ENCODE measurements around the gene STRA6.

STRA6 gene, protein sequence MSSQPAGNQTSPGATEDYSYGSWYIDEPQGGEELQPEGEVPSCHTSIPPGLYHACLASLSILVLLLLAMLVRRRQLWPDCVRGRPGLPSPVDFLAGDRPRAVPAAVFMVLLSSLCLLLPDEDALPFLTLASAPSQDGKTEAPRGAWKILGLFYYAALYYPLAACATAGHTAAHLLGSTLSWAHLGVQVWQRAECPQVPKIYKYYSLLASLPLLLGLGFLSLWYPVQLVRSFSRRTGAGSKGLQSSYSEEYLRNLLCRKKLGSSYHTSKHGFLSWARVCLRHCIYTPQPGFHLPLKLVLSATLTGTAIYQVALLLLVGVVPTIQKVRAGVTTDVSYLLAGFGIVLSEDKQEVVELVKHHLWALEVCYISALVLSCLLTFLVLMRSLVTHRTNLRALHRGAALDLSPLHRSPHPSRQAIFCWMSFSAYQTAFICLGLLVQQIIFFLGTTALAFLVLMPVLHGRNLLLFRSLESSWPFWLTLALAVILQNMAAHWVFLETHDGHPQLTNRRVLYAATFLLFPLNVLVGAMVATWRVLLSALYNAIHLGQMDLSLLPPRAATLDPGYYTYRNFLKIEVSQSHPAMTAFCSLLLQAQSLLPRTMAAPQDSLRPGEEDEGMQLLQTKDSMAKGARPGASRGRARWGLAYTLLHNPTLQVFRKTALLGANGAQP

DNA sequence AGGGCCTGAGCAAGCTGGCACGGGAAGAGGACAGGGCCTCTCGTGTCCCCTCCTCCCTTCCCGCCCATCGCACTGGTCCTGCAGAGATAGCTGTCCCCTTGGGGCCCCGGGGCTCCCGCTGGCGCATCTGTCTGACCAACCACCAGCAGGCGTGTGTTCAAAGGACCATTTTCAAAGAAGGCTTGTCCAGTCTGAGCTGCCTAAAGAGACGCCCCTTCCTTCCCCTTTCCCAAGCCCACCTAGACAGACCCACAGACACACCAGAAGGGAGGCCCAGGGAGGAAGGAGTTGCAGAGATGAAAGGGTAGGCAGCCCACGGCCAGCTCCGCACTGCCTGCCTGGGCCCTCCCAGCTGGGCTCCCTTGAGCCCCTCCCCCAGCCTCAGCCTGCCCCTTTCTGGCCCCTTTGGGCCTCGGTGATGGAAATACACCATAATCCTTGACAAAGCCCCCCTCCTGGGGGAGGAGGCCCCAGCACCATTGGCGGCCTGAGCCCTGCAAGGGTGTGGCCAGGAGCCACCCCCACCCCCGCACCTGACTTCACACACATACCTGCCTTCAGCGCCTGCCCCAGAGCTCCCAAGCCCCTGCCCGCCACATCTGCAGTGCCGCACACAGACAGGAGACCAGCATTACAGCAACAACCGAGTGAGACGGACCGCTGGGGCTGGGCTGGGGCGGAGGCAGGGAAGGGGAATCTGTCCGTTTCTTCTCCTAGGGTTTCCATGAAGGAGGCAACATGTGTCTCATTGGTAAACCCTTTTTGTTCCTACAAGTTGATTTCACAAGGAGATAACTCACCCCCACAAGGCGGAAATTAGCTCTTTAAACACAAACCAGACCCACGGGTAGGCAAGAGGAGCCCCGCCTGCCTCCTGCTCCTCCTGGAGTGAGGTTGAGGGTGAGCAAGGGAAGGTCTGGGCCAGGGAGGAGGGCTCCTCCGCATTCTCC lies at the start of gene STRA6:
Gene STRA6, minus strand, starts transcription at position 336 of the 950 bp plus-strand sequence. CDS start 520 bp downstream, outside the sequence.
- no peak within 1 kb of the TSS for H3K27ac Mint-ChIP-seq

DNA sequence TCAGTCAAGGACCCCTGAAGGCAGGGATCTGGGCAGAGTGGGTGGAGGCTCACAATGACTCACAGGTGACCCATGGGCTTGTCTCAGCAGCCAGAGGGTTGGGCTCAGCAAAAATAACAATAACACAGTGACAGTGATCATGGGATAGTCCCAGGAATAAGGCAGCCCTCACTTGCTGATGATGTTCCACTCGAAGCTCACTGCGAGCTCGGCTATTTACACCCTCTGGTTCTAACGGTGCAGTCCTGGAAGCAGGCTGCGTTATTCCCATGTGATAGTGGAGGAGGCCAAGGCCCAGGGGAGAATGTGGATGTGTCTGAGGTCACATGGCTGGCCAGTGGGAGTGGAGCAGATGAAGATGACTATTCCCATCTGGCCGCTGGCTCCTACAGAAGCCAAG lies 49.7 kb upstream of the STRA6 start:
- Mint-ChIP-seq H3K27me3 (peaks cover 15% of the 10 kb centered on the region), H3K27ac (no peak overlapping the region), H3K4me1 (ENCODE audit: low read depth) (no peaks in the 10 kb centered on the region), H3K9me3 (no peaks in the 10 kb centered on the region), H3K4me3 (no peak overlapping the region), H3K36me3 (ENCODE audit: low read depth) (no peaks in the 10 kb centered on the region)
- intact Hi-C loops (cut with micrococcal nuclease): no loop called here

More for the DNA sequence above, at the start of gene STRA6:
- no peaks in the 10 kb centered on the region for H3K36me3 Mint-ChIP-seq (ENCODE audit: low read depth)
- no peak within 1 kb of the TSS for H3K4me3 Mint-ChIP-seq
- no peaks in the 10 kb centered on the region for H3K4me1 Mint-ChIP-seq (ENCODE audit: low read depth)
- intact Hi-C loops (cut with micrococcal nuclease): no loop called here
- H3K27me3 Mint-ChIP-seq: peaks cover 8% of the 10 kb centered on the region
- H3K9me3 Mint-ChIP-seq: no peaks in the 10 kb centered on the region

DNA sequence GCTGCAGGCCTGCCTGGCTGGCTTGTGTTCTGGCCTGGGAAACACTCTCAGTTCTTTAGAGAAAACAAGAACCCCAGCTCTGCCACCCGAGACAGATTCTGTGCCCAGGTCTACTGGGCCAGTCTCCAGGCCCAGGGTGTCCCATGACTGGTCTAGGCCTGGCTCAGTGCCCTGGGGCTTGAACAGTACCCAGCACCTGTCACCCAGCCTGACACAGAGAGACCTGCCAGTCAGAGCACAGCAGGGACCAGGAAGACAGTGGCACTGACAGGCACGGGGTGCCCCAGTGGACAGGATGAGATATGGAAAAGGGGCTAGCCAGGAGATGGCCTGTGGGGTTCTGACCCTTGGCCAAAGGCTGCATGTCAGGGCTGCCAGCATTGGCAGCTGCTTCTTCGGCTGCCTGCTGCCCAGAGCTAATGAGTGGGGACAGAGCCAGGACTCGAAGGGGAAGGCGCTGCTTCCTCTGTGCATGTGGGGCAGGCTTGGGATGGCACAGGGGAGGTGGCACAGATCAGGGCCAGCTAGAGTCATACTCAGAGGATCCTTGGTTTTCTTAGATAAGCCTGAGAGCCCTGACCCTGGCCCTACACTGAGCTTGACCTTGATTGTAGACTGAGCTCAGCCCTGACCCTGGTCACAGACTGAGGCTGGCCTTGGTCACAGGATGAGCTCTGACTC lies 48.7 kb upstream of the STRA6 start:
- Mint-ChIP-seq H3K4me3 (no peak overlapping the region), H3K4me1 (ENCODE audit: low read depth) (no peaks in the 10 kb centered on the region), H3K27me3 (peaks cover 17% of the 10 kb centered on the region), H3K27ac (no peak overlapping the region), H3K9me3 (no peaks in the 10 kb centered on the region), H3K36me3 (ENCODE audit: low read depth) (no peaks in the 10 kb centered on the region)
- intact Hi-C loops (cut with micrococcal nuclease): no loop called here

DNA sequence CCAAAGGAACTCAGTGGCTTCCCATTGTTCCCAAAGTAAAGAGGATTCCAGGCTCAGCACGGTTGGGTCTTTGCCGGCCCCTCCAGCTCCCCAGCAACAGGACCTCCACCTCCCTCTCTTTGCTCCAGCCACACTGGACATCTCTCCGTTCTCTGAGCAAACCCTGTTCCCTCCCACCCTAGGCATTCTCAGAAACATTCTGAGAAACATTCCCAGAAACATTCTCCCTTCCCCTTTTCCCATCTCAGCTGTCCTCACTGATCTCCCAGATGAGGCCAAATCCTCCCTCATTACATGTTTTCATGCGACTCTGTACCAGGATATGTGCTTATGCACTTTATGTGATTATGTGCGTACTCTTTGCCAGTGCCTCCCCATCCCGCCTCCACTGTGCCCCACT lies 47.7 kb upstream of the STRA6 start:
- Mint-ChIP-seq H3K4me1 (ENCODE audit: low read depth) (no peaks in the 10 kb centered on the region), H3K27me3 (peaks cover 26% of the 10 kb centered on the region), H3K9me3 (no peaks in the 10 kb centered on the region), H3K27ac (no peak overlapping the region), H3K4me3 (no peak overlapping the region), H3K36me3 (ENCODE audit: low read depth) (no peaks in the 10 kb centered on the region)
- intact Hi-C loops (cut with micrococcal nuclease): no loop called here

DNA sequence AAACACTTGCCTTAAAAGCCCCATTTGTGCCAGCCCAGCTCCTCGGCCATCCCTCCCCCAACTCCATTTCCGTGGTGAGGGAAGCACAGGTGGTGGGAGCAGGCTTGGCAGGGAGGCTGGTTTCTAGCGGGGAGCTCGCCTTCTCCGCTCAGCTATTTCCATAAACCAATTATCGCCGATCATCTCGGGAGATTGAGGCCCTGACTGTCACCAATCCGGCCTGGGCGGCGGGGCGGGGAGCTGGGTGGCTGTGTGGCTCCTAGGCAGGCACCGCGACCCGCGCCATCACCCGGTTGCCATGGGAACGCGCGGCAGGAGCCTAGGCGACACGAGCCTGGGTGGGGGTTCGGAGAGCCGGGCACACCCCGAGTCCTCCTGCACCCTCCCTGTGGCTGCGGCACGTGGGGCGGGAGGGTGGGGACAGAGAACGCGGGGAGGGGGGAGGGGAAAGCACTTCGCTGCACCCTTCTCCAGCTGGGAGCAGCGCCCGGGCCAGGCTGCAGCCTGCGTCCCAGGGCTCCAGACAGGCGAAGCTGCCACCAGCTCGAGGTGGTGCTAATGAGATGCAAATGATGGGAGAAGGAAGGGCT lies 42.9 kb upstream of the STRA6 start:
- H3K9me3 Mint-ChIP-seq: no peaks in the 10 kb centered on the region
- peaks cover 39% of the 10 kb centered on the region for H3K27me3 Mint-ChIP-seq
- intact Hi-C loops (cut with micrococcal nuclease): no loop called here
- no peaks in the 10 kb centered on the region for H3K36me3 Mint-ChIP-seq (ENCODE audit: low read depth)
- no peaks in the 10 kb centered on the region for H3K4me1 Mint-ChIP-seq (ENCODE audit: low read depth)
- H3K4me3 Mint-ChIP-seq: no peak overlapping the region
- no peak overlapping the region for H3K27ac Mint-ChIP-seq

DNA sequence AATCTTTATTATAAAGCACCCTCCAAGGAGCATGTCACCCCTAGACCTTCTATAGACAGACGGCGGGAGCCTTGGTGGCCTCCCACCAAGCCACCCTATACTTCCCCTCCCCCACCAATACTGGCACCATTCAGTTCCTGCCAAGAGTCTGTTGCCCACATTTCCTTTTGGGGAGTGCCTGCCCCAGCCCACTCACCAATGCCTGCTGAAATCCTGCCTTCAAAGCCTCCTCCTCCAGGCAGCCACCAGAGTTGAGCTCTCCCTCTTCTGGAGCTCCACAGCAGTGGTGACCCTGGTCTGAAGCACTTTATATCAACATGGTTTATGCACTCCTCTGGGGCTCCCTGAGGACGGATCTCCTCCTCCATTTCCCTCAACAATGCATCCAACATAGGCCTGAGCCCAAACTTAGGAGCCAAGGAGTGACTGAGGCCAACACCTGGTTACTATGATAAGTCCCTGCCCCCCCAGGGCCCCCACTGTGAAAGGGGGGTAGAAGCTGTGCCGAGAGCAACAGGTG lies 42.3 kb upstream of the STRA6 start:
- Mint-ChIP-seq H3K27me3 (peaks cover 38% of the 10 kb centered on the region), H3K4me3 (no peak overlapping the region), H3K36me3 (ENCODE audit: low read depth) (no peaks in the 10 kb centered on the region), H3K9me3 (no peaks in the 10 kb centered on the region), H3K27ac (no peak overlapping the region), H3K4me1 (ENCODE audit: low read depth) (no peaks in the 10 kb centered on the region)
- intact Hi-C loops (cut with micrococcal nuclease): no loop called here

DNA sequence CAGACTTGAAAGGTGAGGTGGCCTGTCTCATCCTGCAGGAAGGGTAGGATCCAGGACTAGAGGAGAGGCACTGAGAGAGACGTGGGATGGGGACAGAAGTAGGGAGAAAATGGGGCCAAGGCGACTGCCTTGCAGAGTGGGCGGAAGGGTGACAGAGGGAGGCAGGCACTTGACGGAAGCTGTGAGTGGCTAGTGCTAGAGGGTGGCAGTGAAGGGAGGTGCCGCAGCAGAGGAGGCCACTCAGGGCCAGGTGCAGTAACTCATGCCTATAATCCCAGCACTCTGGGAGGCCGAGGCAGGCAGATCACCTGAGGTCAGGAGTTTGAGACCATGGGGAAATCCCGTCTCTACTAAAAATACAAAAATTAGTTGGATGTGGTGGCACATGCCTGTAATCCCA lies 40.8 kb upstream of the STRA6 start:
- intact Hi-C loops (cut with micrococcal nuclease): no loop called here
- no peaks in the 10 kb centered on the region for H3K9me3 Mint-ChIP-seq
- no peaks in the 10 kb centered on the region for H3K4me1 Mint-ChIP-seq (ENCODE audit: low read depth)
- H3K36me3 Mint-ChIP-seq (ENCODE audit: low read depth): no peaks in the 10 kb centered on the region
- no peak overlapping the region for H3K27ac Mint-ChIP-seq
- H3K27me3 Mint-ChIP-seq: peaks cover 37% of the 10 kb centered on the region
- H3K4me3 Mint-ChIP-seq: no peak overlapping the region

DNA sequence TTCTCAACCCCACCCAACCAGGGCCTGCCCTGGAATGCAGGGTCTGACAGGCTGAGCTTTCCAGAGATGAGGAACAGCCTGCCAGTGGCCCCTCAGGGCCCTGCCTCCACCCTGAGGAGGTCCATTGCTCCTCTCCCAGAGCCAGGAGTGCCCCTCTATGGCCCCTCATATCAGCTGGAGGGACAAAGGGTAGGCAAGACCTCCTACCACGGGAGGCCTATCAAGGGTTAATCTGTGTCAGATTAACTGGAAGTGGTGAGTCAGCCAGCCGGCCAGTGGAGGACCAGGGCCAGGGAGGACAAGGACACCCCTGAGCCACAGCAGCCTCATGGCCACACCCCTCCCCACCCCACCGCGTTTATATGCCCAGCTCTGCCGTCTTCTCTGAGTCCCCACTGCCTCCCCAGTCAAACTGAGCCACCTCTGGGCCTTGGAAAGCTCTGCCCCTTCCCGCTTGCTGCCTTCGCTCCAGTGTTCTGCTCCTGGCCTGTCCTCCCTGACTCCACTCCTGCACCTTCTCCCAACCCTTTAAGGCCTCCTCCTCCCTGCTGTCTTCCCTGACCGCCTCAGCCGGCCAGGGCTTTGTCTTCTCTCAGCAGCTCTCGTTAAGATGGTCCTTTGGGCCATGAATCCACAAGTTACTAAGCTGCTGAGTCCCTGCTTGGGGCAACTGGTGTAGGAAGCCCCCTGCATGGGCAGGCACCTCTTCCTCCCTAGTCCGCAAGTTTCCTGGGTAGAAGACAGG lies 40.0 kb upstream of the STRA6 start:
- H3K27ac Mint-ChIP-seq: no peak overlapping the region
- peaks cover 34% of the 10 kb centered on the region for H3K27me3 Mint-ChIP-seq
- H3K9me3 Mint-ChIP-seq: no peaks in the 10 kb centered on the region
- no peaks in the 10 kb centered on the region for H3K36me3 Mint-ChIP-seq (ENCODE audit: low read depth)
- no peaks in the 10 kb centered on the region for H3K4me1 Mint-ChIP-seq (ENCODE audit: low read depth)
- H3K4me3 Mint-ChIP-seq: no peak overlapping the region
- intact Hi-C loops (cut with micrococcal nuclease): no loop called here

DNA sequence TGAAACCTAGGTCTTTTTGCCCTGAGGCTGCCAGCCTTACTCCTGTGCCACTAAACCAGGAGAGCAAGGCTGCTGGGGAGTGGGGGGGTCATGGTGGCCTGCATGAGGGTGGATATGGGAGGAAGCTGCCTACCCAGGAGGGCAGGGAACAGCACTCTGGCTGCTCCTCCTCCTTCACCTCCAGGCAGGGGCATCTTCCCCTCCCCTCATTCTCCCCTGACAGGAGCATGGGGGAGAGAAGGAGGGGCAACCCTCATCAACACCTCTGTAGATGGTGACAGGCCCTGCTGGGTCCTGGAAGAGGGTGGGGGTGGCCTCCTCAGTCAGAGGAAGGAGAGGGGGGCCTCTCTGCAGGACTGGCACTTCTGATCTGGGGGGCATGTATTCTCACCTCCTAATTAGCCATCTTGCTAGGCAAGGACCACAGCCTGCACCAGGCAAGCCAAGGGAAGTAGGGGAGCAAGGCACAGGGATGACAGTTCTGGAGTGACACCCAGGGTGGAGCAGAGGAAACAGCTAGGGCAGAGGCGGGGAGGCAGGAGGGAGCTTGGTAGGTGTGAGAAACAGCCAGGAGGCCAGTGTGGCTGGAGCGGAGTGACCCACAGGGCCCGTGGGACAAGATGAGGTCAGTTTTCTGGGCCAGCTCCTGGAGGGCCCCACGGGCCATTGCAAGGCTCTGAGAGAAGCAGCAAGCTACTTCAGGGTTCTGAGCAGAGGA lies 38.5 kb upstream of the STRA6 start:
- Mint-ChIP-seq H3K9me3 (no peaks in the 10 kb centered on the region), H3K27ac (no peak overlapping the region), H3K36me3 (ENCODE audit: low read depth) (no peaks in the 10 kb centered on the region), H3K27me3 (peaks cover 25% of the 10 kb centered on the region), H3K4me3 (no peak overlapping the region), H3K4me1 (ENCODE audit: low read depth) (peaks cover 2% of the 10 kb centered on the region)
- intact Hi-C loops (cut with micrococcal nuclease): no loop called here

DNA sequence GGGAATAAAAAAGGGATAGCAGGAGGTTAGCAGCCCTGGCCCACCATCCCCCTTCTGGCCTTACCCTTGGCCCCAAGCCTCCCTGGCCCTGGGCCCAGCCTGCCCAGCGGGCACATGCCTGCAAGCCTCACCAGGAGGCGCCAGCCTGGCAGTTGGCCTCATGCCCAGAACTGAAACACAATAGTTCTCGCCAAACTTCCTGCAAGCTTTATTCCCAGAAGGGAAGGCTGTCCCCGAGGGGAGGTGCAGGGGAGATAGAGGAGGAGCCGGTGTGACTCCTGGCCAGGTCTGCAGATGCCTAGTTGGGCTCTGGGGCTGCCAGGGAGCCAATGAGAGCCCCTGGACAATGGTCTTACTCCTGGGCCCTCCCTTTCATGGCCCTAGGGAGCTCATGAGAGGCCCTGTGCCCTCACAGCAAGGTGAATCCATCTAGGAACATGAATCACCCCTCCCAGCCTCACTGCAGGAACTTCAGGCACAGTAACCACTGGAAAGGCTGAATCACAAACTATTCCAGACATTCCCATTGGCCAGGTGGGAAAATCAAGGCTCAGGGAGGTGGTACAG lies 37.5 kb upstream of the STRA6 start:
- Mint-ChIP-seq H3K9me3 (no peaks in the 10 kb centered on the region), H3K36me3 (ENCODE audit: low read depth) (no peaks in the 10 kb centered on the region), H3K27me3 (peaks cover 16% of the 10 kb centered on the region), H3K27ac (no peak overlapping the region), H3K4me1 (ENCODE audit: low read depth) (peaks cover 6% of the 10 kb centered on the region), H3K4me3 (no peak overlapping the region)
- intact Hi-C loops (cut with micrococcal nuclease): no loop called here

DNA sequence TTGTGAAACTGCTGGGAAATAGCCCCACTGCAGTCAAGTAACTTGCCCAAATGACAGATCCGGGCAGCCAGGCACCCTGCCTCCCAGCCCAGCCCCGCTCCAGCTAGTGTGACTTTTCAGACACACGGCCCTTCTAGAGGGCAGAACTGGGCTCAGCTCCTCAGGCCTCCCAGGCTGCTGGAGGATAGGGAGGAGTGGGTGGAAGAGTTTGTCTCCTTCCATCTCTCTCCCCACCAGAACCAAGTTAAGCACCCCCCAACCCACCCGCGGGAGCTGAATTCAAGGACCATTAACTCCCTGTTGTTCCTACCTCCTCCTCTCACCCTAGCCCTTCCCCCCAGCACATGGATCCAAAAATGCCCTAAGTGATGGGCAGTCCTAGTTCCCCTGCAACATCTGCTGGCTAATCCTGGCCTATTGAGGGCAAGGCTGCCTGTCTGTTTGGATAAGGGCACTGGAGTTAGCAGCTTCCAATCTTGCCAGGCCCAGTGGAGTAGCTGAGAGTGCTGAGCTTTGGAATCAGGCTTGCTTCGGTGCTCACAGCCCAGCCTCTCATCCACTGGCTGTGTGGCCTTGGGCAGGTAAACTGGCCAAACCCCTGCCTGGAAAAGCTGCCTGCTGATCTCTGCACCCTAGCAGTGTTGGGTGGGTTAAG lies 36.6 kb upstream of the STRA6 start:
- Mint-ChIP-seq H3K4me1 (ENCODE audit: low read depth) (peaks cover 6% of the 10 kb centered on the region), H3K27me3 (peaks cover 8% of the 10 kb centered on the region), H3K36me3 (ENCODE audit: low read depth) (no peaks in the 10 kb centered on the region), H3K4me3 (no peak overlapping the region), H3K9me3 (no peaks in the 10 kb centered on the region), H3K27ac (no peak overlapping the region)
- intact Hi-C loops (cut with micrococcal nuclease): no loop called here

Data from dendritic cell treated with granulocyte-macrophage colony-stimulating factor and Interleukin-4, amounts not matched to agents 40 ng/mL and 50 ng/mL, for 4 days (primary cell).